Subcutaneous abdominal adipose tissue (tissue), 5 donors: ENCODE data around the gene SCAMP3.
"Not testable (repeated sequence)": the region's sequence is repeated elsewhere in the genome, so short reads cannot be mapped to it uniquely, and the experiment has no call there.

Experiments used
- H3K27ac ChIP-seq: one replicate; pipeline ENCODE4 v1.7.0; 2013; ENCODE audit warnings: low read depth, mild to moderate bottlenecking, inconsistent platforms, low read length, moderate library complexity
- H3K27me3 ChIP-seq, 5 donors: one replicate each; pipeline ENCODE4 v1.7.0; 2013; ENCODE audit warnings: low read length in 5 of 5, inconsistent platforms in 1 of 5; ENCODE audit not compliant: control insufficient read depth in 5 of 5, insufficient read depth in 4 of 5
- H3K36me3 ChIP-seq, 5 donors: one replicate each; pipeline ENCODE4 v1.7.0; 2013; ENCODE audit warnings: low read length in 5 of 5; ENCODE audit not compliant: control insufficient read depth in 5 of 5, insufficient read depth in 5 of 5
- H3K4me1 ChIP-seq, 5 donors: one replicate each; pipeline ENCODE4 v1.7.0; 2013; ENCODE audit warnings: low read length in 5 of 5, mild to moderate bottlenecking in 3 of 5, moderate library complexity in 1 of 5; ENCODE audit not compliant: control insufficient read depth in 5 of 5, insufficient read depth in 5 of 5
- H3K4me3 ChIP-seq, 5 donors: one replicate each; pipeline ENCODE4 v1.7.0; 2013; ENCODE audit warnings: low read length in 5 of 5, low read depth in 1 of 5
- H3K9ac ChIP-seq, 5 donors: one replicate each; pipeline ENCODE4 v1.7.0; 2013; ENCODE audit warnings: low read length in 5 of 5, mild to moderate bottlenecking in 4 of 5, moderate library complexity in 3 of 5
- H3K9me3 ChIP-seq, 5 donors: one replicate each; pipeline ENCODE4 v1.7.0; 2013; ENCODE audit warnings: low read length in 5 of 5; ENCODE audit not compliant: control insufficient read depth in 5 of 5
- donor health status: healthy.
- donor health status: healthy.
- donor health status: healthy.
- donor health status: healthy.
- donor health status: healthy.

The SCAMP3 gene

GRCh38 chr1:155220211-155220965, 41.8 kb downstream of the SCAMP3 start:
- H3K9me3 ChIP-seq, H3K27ac ChIP-seq, H3K27me3 ChIP-seq, H3K9ac ChIP-seq, H3K4me3 ChIP-seq: not testable (repeated sequence)
- peaks cover 0 to 11% (median 0%) of the 10 kb centered on the region in 5 donors for H3K36me3 ChIP-seq
- peaks cover 0 to 13% (median 9%) of the 10 kb centered on the region in 5 donors for H3K4me1 ChIP-seq

- Histone ChIP-seq H3K4me3 (peak overlapping the region in 3 of 5 donors; percentile 29 to 42 (median 35)), H3K36me3 (peaks cover 0 to 16% (median 0%) of the 10 kb centered on the region in 5 donors), H3K27ac (no peak overlapping the region), H3K9ac (no peak overlapping the region), H3K9me3 (no peaks in the 10 kb centered on the region), H3K27me3 (no peaks in the 10 kb centered on the region), H3K4me1 (peaks cover 0 to 13% (median 9%) of the 10 kb centered on the region in 5 donors)
Measured at GRCh38 chr1:155219592-155220031, 42.5 kb downstream of the SCAMP3 start.

GRCh38 chr1:155218854-155219591, 43.1 kb downstream of the SCAMP3 start:
- H3K9ac ChIP-seq: peak overlapping the region in 1 of 5 donors; percentile 32
- H3K4me3 ChIP-seq: peak overlapping the region in 4 of 5 donors; percentile 13 to 42 (median 32)
- H3K9me3 ChIP-seq: no peaks in the 10 kb centered on the region
- H3K27ac ChIP-seq: no peak overlapping the region
- H3K27me3 ChIP-seq: no peaks in the 10 kb centered on the region
- H3K4me1 ChIP-seq: peaks cover 0 to 12% (median 9%) of the 10 kb centered on the region in 5 donors
- H3K36me3 ChIP-seq: peaks cover 0 to 16% (median 0%) of the 10 kb centered on the region in 5 donors

- Histone ChIP-seq H3K36me3 (peaks cover 0 to 43% (median 5%) of the 10 kb centered on the region in 5 donors), H3K4me1 (peaks cover 0 to 15% (median 11%) of the 10 kb centered on the region in 5 donors)
- H3K27me3 ChIP-seq, H3K9ac ChIP-seq, H3K9me3 ChIP-seq, H3K27ac ChIP-seq, H3K4me3 ChIP-seq: not testable (repeated sequence)
Measured at GRCh38 chr1:155214702-155215101, 47.5 kb downstream of the SCAMP3 start.

GRCh38 chr1:155212051-155212440, 50.1 kb downstream of the SCAMP3 start:
- H3K4me3 ChIP-seq, H3K9ac ChIP-seq, H3K9me3 ChIP-seq, H3K27me3 ChIP-seq, H3K27ac ChIP-seq: not testable (repeated sequence)
- H3K36me3 ChIP-seq: peaks cover 0 to 43% (median 5%) of the 10 kb centered on the region in 5 donors
- peaks cover 8 to 26% (median 22%) of the 10 kb centered on the region in 5 donors for H3K4me1 ChIP-seq

- not testable (repeated sequence) for H3K27ac ChIP-seq, H3K9me3 ChIP-seq, H3K9ac ChIP-seq, H3K4me3 ChIP-seq, H3K27me3 ChIP-seq
- Histone ChIP-seq H3K4me1 (peaks cover 8 to 30% (median 28%) of the 10 kb centered on the region in 5 donors), H3K36me3 (peaks cover 0 to 40% (median 5%) of the 10 kb centered on the region in 5 donors)
Measured at GRCh38 chr1:155211381-155212050, 50.6 kb downstream of the SCAMP3 start.

- peaks cover 8 to 30% (median 28%) of the 10 kb centered on the region in 5 donors for H3K4me1 ChIP-seq
- H3K9ac ChIP-seq: no peak overlapping the region
- no peaks in the 10 kb centered on the region for H3K27me3 ChIP-seq
- no peak overlapping the region for H3K27ac ChIP-seq
- H3K36me3 ChIP-seq: peaks cover 0 to 33% (median 5%) of the 10 kb centered on the region in 5 donors
- no peaks in the 10 kb centered on the region for H3K9me3 ChIP-seq
- no peak overlapping the region for H3K4me3 ChIP-seq
Measured at GRCh38 chr1:155210314-155211104, 51.7 kb downstream of the SCAMP3 start.

GRCh38 chr1:155209312-155209721, 52.8 kb downstream of the SCAMP3 start:
- peaks cover 8 to 30% (median 28%) of the 10 kb centered on the region in 5 donors for H3K4me1 ChIP-seq

GRCh38 chr1:155208541-155209311, 53.4 kb downstream of the SCAMP3 start, which contains the start of gene MTX1:
MTX1 (plus strand) TSS chr1:155208695; CDS start chr1:155208805, 110 bp downstream.
- Histone ChIP-seq H3K27ac (peak within 1 kb of the TSS; percentile 99), H3K27me3 (no peaks in the 10 kb centered on the region), H3K4me3 (peak within 1 kb of the TSS; percentile 78 to 97 (median 94)), H3K4me1 (peaks cover 8 to 30% (median 28%) of the 10 kb centered on the region in 5 donors), H3K9ac (peak within 1 kb of the TSS; percentile 90 to 97 (median 94)), H3K36me3 (peaks cover 0 to 26% (median 5%) of the 10 kb centered on the region in 5 donors), H3K9me3 (no peaks in the 10 kb centered on the region)

More at GRCh38 chr1:155209312-155209721, 52.8 kb downstream of the SCAMP3 start:
- no peaks in the 10 kb centered on the region for H3K27me3 ChIP-seq
- no peaks in the 10 kb centered on the region for H3K9me3 ChIP-seq
- peaks cover 0 to 26% (median 5%) of the 10 kb centered on the region in 5 donors for H3K36me3 ChIP-seq
- H3K9ac ChIP-seq: peak overlapping the region; percentile 66 to 97 (median 92)
- peak overlapping the region; percentile 78 to 97 (median 94) for H3K4me3 ChIP-seq
- peak overlapping the region; percentile 99 for H3K27ac ChIP-seq
